ENCODE results near the gene SYT13. TPM values are rescaled to one million over a fixed set of nuclear protein-coding genes. Genes with fewer than 3 reads are reported as not detected.
A peak's percentile ranks its signal among the peaks of the same experiment; 100 is the strongest.
"Not testable (repeated sequence)": the region's sequence is repeated elsewhere in the genome, so short reads cannot be mapped to it uniquely, and the experiment has no call there.

The SYT13 gene
- total RNA-seq, 1 donor from 2014 or later = not detected

GRCh38 chr11:45258982-45259530 lies 27.1 kb downstream of the SYT13 start:
- intact Hi-C loops (cut with micrococcal nuclease) = loop anchor here (10.0 kb wide), 1 partner anchor 76 kb away; no protein-coding TSS in a partner anchor
- Mint-ChIP-seq H3K27me3 (peaks cover 2% of the 10 kb centered on the region), H3K36me3 (ENCODE audit: low read depth) (no peaks in the 10 kb centered on the region), H3K27ac (no peak overlapping the region), H3K9me3 (no peaks in the 10 kb centered on the region), H3K4me1 (no peaks in the 10 kb centered on the region), H3K4me3 (no peak overlapping the region)
- no peak for DNase-seq

GRCh38 chr11:45254070-45254469 lies 32.1 kb downstream of the SYT13 start:
- H3K27me3 Mint-ChIP-seq = peaks cover 4% of the 10 kb centered on the region
- H3K27ac Mint-ChIP-seq = no peak overlapping the region
- no peaks in the 10 kb centered on the region for H3K4me1 Mint-ChIP-seq
- intact Hi-C loops (cut with micrococcal nuclease) = loop anchor here (10.0 kb wide), 1 partner anchor 81 kb away; no protein-coding TSS in a partner anchor
- no peak for DNase-seq
- no peaks in the 10 kb centered on the region for H3K9me3 Mint-ChIP-seq
- no peak overlapping the region for H3K4me3 Mint-ChIP-seq
- no peaks in the 10 kb centered on the region for H3K36me3 Mint-ChIP-seq (ENCODE audit: low read depth)

GRCh38 chr11:45253640-45254039 lies 32.5 kb downstream of the SYT13 start:
- Mint-ChIP-seq H3K27me3 (peaks cover 4% of the 10 kb centered on the region), H3K36me3 (ENCODE audit: low read depth) (no peaks in the 10 kb centered on the region), H3K27ac (no peak overlapping the region), H3K9me3 (no peaks in the 10 kb centered on the region), H3K4me3 (no peak overlapping the region), H3K4me1 (peaks cover 2% of the 10 kb centered on the region)
- DNase-seq = no peak
- intact Hi-C loops (cut with micrococcal nuclease) = loop anchor here (10.0 kb wide), 1 partner anchor 81 kb away; no protein-coding TSS in a partner anchor

- intact Hi-C loops (cut with micrococcal nuclease) = loop anchor here (10.0 kb wide), 1 partner anchor 82 kb away; no protein-coding TSS in a partner anchor
- no peak for DNase-seq
Observed at GRCh38 chr11:45252877-45253276, 33.3 kb downstream of the SYT13 start.

GRCh38 chr11:45252134-45252856 lies 33.8 kb downstream of the SYT13 start:
- no peaks in the 10 kb centered on the region for H3K36me3 Mint-ChIP-seq (ENCODE audit: low read depth)
- peaks cover 2% of the 10 kb centered on the region for H3K4me1 Mint-ChIP-seq
- no peak overlapping the region for H3K27ac Mint-ChIP-seq
- DNase-seq = peak; percentile 66
- no peaks in the 10 kb centered on the region for H3K9me3 Mint-ChIP-seq
- intact Hi-C loops (cut with micrococcal nuclease) = loop anchor here (10.0 kb wide), 1 partner anchor 83 kb away; no protein-coding TSS in a partner anchor
- no peak overlapping the region for H3K4me3 Mint-ChIP-seq
- H3K27me3 Mint-ChIP-seq = peaks cover 4% of the 10 kb centered on the region

More at GRCh38 chr11:45252877-45253276, 33.3 kb downstream of the SYT13 start:
- no peaks in the 10 kb centered on the region for H3K36me3 Mint-ChIP-seq (ENCODE audit: low read depth)
- peaks cover 4% of the 10 kb centered on the region for H3K27me3 Mint-ChIP-seq
- H3K4me3 Mint-ChIP-seq = no peak overlapping the region
- no peak overlapping the region for H3K27ac Mint-ChIP-seq
- H3K4me1 Mint-ChIP-seq = peaks cover 2% of the 10 kb centered on the region
- H3K9me3 Mint-ChIP-seq = no peaks in the 10 kb centered on the region

- Mint-ChIP-seq H3K27ac (no peak overlapping the region), H3K27me3 (peaks cover 2% of the 10 kb centered on the region)
Observed at GRCh38 chr11:45250035-45250718, 36.0 kb downstream of the SYT13 start.

GRCh38 chr11:45249372-45249771 lies 36.8 kb downstream of the SYT13 start:
- H3K4me3 Mint-ChIP-seq; H3K27me3 Mint-ChIP-seq; H3K9me3 Mint-ChIP-seq; H3K27ac Mint-ChIP-seq; DNase-seq; intact Hi-C loops (cut with micrococcal nuclease); H3K4me1 Mint-ChIP-seq; H3K36me3 Mint-ChIP-seq (ENCODE audit: low read depth): not testable (repeated sequence)

More at GRCh38 chr11:45250035-45250718, 36.0 kb downstream of the SYT13 start:
- no peaks in the 10 kb centered on the region for H3K9me3 Mint-ChIP-seq
- no peak overlapping the region for H3K4me3 Mint-ChIP-seq
- peaks cover 2% of the 10 kb centered on the region for H3K4me1 Mint-ChIP-seq
- intact Hi-C loops (cut with micrococcal nuclease) = loop anchor here (10.0 kb wide), 1 partner anchor 85 kb away; no protein-coding TSS in a partner anchor
- no peak for DNase-seq
- H3K36me3 Mint-ChIP-seq (ENCODE audit: low read depth) = no peaks in the 10 kb centered on the region

- peaks cover 2% of the 10 kb centered on the region for H3K4me1 Mint-ChIP-seq
- DNase-seq = no peak
- H3K27me3 Mint-ChIP-seq = peaks cover 2% of the 10 kb centered on the region
- intact Hi-C loops (cut with micrococcal nuclease) = no loop called here
- H3K4me3 Mint-ChIP-seq = no peak overlapping the region
- no peaks in the 10 kb centered on the region for H3K9me3 Mint-ChIP-seq
- no peaks in the 10 kb centered on the region for H3K36me3 Mint-ChIP-seq (ENCODE audit: low read depth)
- H3K27ac Mint-ChIP-seq = no peak overlapping the region
Observed at GRCh38 chr11:45248501-45249011, 37.6 kb downstream of the SYT13 start.

- H3K9me3 Mint-ChIP-seq = no peaks in the 10 kb centered on the region
- intact Hi-C loops (cut with micrococcal nuclease) = no loop called here
Observed at GRCh38 chr11:45247433-45247832, 38.7 kb downstream of the SYT13 start.

GRCh38 chr11:45246241-45246640 lies 39.9 kb downstream of the SYT13 start:
- intact Hi-C loops (cut with micrococcal nuclease) = no loop called here
- H3K36me3 Mint-ChIP-seq (ENCODE audit: low read depth) = no peaks in the 10 kb centered on the region
- H3K9me3 Mint-ChIP-seq = no peaks in the 10 kb centered on the region
- H3K27me3 Mint-ChIP-seq = peaks cover 4% of the 10 kb centered on the region
- no peak for DNase-seq
- H3K27ac Mint-ChIP-seq = no peak overlapping the region
- peaks cover 2% of the 10 kb centered on the region for H3K4me1 Mint-ChIP-seq
- no peak overlapping the region for H3K4me3 Mint-ChIP-seq

More at GRCh38 chr11:45247433-45247832, 38.7 kb downstream of the SYT13 start:
- Mint-ChIP-seq H3K36me3 (ENCODE audit: low read depth) (no peaks in the 10 kb centered on the region), H3K27ac (no peak overlapping the region), H3K4me1 (peaks cover 2% of the 10 kb centered on the region), H3K27me3 (peaks cover 4% of the 10 kb centered on the region), H3K4me3 (no peak overlapping the region)
- no peak for DNase-seq

GRCh38 chr11:45245218-45246045 lies 40.7 kb downstream of the SYT13 start:
- no peak overlapping the region for H3K4me3 Mint-ChIP-seq
- H3K27me3 Mint-ChIP-seq = peaks cover 2% of the 10 kb centered on the region
- H3K4me1 Mint-ChIP-seq = peaks cover 2% of the 10 kb centered on the region
- no peak for DNase-seq
- intact Hi-C loops (cut with micrococcal nuclease) = no loop called here
- no peak overlapping the region for H3K27ac Mint-ChIP-seq
- H3K9me3 Mint-ChIP-seq = no peaks in the 10 kb centered on the region
- no peaks in the 10 kb centered on the region for H3K36me3 Mint-ChIP-seq (ENCODE audit: low read depth)

- no peak for DNase-seq
- Mint-ChIP-seq H3K36me3 (ENCODE audit: low read depth) (no peaks in the 10 kb centered on the region), H3K4me3 (no peak overlapping the region), H3K9me3 (no peaks in the 10 kb centered on the region), H3K27me3 (peaks cover 4% of the 10 kb centered on the region), H3K27ac (no peak overlapping the region), H3K4me1 (peaks cover 2% of the 10 kb centered on the region)
- intact Hi-C loops (cut with micrococcal nuclease) = no loop called here
Observed at GRCh38 chr11:45243967-45244366, 42.2 kb downstream of the SYT13 start.

GRCh38 chr11:45239733-45240132 lies 46.4 kb downstream of the SYT13 start:
- Mint-ChIP-seq H3K4me3 (no peak overlapping the region), H3K36me3 (ENCODE audit: low read depth) (no peaks in the 10 kb centered on the region), H3K27ac (no peak overlapping the region), H3K27me3 (peaks cover 7% of the 10 kb centered on the region), H3K9me3 (no peaks in the 10 kb centered on the region), H3K4me1 (no peaks in the 10 kb centered on the region)
- DNase-seq = no peak
- intact Hi-C loops (cut with micrococcal nuclease) = no loop called here
